SIG-M5 (cell line): ENCODE measurements around the gene SLCO4C1.

Experiments used
- DNase-seq: peaks from one replicate; lab custom pipeline; 2025; lab: John Stamatoyannopoulos, UW

The SLCO4C1 gene

DNA sequence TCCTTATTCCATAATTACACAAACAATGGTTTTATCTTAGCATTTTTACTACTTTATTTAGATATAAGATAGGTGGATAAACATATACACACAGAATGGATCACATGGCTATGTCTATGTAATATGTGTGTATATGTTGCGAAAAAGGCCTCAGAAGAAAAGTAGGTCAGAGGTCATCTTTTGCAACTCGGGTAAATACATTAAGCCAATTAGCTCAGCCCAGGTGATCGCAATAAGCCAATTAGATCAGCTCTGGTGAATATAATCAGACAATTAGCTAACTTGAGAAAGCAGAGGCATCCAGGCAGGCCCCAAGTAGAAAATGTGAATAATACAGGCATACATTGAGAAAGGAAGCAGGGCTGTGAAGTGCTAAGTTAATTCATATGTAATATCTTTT is 24.3 kb downstream of the SLCO4C1 start:
- no peak for DNase-seq

DNA sequence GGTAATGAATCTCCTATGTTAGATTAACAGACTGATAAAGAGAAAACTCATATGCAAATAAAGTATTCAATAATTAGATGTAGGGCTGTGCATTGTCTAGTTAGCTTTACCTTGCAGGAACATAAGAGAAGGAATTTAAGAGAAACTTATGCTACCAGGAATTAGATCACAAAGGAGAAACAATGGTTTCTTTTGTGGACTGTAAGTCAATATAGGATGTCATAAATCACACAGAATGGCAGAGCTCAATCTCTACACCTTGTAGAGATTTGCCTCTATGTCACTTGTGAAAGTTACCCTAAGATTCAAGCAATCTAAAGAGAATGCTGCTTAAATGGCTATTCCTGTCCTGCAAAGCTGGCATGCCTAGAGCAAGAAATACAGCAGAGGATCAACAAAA is 26.0 kb downstream of the SLCO4C1 start:
- no peak for DNase-seq

GRCh38 chr5:102262688-102263087 is 33.4 kb downstream of the SLCO4C1 start:
- no peak for DNase-seq

GRCh38 chr5:102249381-102249780 is 46.7 kb downstream of the SLCO4C1 start:
- no peak for DNase-seq

DNA sequence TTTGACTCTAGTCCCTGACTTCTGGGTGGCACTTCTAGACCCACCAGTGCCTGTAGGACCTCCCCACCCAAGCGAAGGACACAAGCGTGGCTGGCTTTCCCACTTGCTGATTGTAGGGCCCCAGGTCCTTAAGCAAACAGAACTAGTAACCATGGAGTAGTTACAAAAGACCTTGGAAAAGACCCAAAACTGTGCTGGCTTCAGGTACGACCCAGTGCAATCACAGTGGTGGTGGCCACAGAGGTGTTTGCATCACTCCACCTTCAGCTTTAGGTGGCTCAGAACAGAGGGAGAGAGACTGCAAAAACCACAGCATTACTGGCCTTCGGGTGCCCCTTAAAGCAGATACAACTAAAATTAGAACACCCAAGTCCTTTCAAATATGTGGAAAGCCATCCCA is 52.9 kb downstream of the SLCO4C1 start:
- DNase-seq, result no peak

DNA sequence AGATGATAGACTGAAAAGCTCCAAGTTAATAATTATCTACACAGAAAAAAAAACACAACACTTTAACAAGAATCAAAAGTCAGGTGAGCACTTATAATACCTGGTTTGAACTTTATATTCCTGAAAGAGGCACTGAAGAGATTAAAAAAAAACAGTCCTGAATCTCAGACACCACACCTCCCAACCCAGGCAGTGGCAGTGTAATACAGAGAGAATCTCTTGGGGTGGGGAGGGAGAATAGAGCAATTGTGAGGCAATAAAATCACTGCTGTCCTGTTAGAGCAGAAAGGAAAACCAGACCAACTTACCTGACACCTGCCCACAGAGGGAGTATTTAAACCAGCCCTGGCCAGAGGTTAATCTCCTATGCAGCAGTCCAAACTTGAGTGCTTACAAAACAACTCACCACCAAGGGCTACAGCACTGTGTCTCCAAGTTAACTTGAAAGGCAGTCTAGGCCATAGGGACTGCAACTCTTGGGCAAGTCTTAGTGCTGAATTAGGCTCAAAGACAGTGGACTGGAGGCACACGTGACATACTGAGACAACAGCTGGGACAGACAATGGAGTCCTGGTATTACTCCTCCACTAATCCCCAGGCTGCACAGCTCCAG is 54.2 kb downstream of the SLCO4C1 start:
- no peak for DNase-seq

- no peak for DNase-seq
Observed at GRCh38 chr5:102231693-102232619, 64.1 kb downstream of the SLCO4C1 start.

- no peak for DNase-seq
Observed at GRCh38 chr5:102229685-102230084, 66.4 kb downstream of the SLCO4C1 start.

DNA sequence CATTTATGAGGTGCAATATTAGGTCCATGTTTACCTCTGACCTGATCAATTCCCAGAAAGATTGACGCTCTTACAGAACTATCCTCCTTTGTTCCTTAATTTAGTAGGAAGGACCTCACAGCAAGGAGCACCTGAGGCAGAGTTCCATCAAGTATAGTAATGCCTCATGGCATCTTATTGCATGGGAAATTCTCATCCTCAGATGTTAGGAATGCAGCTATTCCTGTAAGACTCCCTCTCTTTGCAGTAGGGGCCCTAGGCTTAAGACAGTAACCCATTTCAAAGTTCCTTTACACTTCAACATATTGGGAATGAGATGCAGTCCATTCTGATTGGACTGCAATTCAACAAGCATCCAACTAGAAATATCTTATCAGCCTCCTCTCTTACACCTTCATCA is 69.8 kb downstream of the SLCO4C1 start:
- no peak for DNase-seq

DNA sequence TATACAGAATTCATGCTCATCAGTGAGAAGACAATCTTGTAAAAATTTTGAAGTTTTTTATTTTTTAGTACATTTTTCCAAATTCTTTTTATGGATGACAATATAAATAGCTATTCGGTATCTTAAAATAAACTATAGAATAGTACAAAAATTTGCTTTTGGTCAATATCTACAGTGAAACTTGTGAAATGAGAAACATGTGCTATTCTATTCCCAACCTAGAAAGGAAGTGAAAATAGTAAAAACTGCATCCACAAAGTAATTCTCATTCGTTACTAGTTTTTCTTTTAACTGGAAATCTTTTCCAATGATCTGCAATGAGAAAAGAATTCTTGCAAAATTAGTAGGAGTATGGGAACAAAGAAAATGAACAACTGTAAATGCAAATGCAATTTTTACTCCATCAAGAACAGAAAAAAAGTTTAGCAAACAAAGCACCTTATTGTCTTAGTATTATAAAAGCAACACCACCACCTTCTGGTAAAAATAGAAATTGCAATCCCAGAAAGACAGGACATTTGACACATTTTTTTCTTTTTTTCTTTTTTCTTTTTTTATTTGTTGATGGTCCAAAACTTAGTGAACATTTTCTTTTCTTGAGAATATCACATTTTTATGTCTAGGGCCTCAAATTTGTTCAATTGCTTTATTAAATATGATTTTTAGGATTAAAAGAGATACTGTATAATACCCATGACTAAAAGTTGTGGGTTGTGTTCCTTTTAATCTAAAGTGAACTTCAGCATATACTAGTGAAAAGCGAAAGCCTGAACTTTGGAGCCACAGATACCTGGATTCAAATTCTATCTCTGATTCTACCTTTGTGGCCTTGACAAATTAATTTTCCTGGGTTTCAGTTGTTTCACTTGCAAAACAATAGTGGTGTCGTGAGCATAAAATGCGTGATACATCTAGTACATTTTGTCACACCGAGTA is 72.3 kb downstream of the SLCO4C1 start:
- no peak for DNase-seq

DNA sequence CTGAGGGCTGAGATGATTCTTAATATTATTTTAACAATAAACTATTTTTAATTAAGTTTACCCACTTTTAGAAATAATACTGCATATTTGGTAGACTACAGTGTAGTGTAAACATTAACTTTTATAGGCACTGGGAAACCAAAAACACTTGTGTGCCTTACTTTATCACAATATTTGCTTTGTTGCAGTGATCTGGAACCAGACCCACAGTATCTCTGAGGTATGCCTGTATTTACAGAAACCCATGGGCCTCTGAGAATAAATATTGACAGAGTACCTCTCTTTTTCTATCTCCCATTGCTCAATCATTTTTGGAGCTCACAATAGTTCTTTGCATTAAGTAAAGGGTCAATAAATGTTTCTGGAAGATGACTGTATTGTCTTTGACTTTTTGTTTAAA is 73.3 kb downstream of the SLCO4C1 start:
- DNase-seq, result no peak

- no peak for DNase-seq
Observed at GRCh38 chr5:102221949-102222348, 74.1 kb downstream of the SLCO4C1 start.

DNA sequence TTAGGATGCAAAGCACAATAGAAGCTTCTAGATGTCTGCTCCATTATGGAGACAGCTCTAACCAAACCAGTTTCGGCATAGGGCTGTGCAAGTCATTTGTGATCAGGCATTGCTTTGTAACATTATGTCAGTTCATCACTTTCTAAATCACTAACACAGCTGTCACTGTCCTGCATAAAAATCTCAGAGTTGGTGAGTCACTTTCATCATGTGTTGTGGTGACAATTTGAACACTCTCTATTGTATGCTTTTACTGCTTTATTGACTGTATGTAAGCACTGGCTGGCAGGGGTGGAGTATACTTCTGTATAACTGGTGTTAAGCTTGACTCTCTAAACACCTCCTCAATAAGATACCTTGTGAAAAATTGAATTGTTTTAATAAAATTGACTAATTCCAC is 77.9 kb downstream of the SLCO4C1 start:
- no peak for DNase-seq

GRCh38 chr5:102216678-102217077 is 79.4 kb downstream of the SLCO4C1 start:
- DNase-seq, result no peak

- DNase-seq, result peak; percentile 75
Observed at GRCh38 chr5:102211165-102211564, 84.9 kb downstream of the SLCO4C1 start.

DNA sequence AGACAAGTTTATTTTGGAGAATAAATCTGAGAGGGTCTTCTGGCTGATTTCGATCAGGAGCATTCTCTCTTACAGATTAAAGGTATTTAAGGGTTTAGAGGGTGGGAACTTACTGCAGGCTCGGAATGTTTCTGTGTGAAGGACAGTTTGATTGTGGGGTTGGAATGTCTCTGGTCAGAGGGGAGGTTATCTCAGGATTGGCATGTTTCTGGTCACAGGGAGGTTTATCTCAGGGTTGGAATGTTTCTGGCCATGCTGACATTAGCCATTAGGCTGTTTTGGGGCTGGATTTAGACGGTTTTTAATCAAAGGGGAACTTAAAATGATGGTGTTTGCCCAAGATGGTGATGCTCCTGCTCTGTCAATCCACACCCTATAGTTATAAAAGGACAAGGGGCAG is 95.2 kb downstream of the SLCO4C1 start:
- DNase-seq, result no peak

DNA sequence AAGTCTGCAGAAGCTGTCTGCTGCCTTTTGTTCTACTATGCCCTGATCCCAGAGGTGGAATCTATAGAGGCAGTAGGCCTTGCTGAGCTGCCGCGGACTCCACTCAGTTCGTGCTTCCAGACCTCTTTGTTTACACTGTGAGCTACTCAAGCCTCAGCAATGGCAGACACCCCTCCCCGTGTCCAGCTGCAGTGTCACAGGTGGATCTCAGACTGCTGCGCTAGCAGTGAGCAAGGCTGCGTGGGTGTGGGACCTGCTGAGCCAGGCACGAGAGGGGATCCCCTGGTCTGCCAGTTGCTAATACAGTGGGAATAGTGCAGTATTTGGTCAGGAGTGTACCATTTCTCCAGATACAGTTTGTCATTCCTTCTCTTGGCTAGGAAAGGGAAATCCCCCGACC is 99.6 kb downstream of the SLCO4C1 start:
- DNase-seq, result no peak
